ENCODE measurements around the gene CDKL4. TPM values are rescaled to one million over a fixed set of nuclear protein-coding genes. Genes with fewer than 3 reads are reported as not detected.

CDKL4 gene
- 1.2 and 1.5 TPM in 2 replicates for total RNA-seq

GRCh38 chr2:39243469-39244123 lies at the start of gene CDKL4:
Gene CDKL4, minus strand, starts transcription at chr2:39243970.

Small RNA genes lying within 50 kb of the gene (small RNA-seq; reads per million reads assigned to genes)
- gene RF00019 (not detected), gene RF00272 (not detected)

Other genes with a start within 250 kb of the CDKL4 start
- gene SOS1, start 122.9 kb downstream of the CDKL4 start, total RNA-seq, result 13.5 and 18.0 TPM in 2 replicates
- 40.4 and 99.1 TPM in 2 replicates for gene MAP4K3, start 193.3 kb upstream of the CDKL4 start, total RNA-seq